Measurements from ENCODE around the gene SERPINE2. TPM values are rescaled to one million over a fixed set of nuclear protein-coding genes. Genes with fewer than 3 reads are reported as not detected.
"Not testable (repeated sequence)": the region's sequence is repeated elsewhere in the genome, so short reads cannot be mapped to it uniquely, and the experiment has no call there.

The SERPINE2 gene
- total RNA-seq, 1 donor from 2014 or later, result 69.1 TPM

GRCh38 chr2:224008702-224009261, 30.3 kb downstream of the SERPINE2 start:
- H3K36me3 Mint-ChIP-seq (ENCODE audit: unreplicated experiment), result peaks cover 3% of the 10 kb centered on the region
- peaks cover 12% of the 10 kb centered on the region for H3K4me1 Mint-ChIP-seq (ENCODE audit: unreplicated experiment)
- H3K27ac Mint-ChIP-seq (ENCODE audit: unreplicated experiment), result no peak overlapping the region
- no peak for DNase-seq (ENCODE audit: extremely low spot score, unreplicated experiment)
- H3K27me3 Mint-ChIP-seq (ENCODE audit: unreplicated experiment), result no peaks in the 10 kb centered on the region
- H3K9me3 Mint-ChIP-seq (ENCODE audit: unreplicated experiment), result no peaks in the 10 kb centered on the region
- TF ChIP-seq CTCF (IDR thresholded peaks at IDR 0.05), result no peak
- H3K4me3 Mint-ChIP-seq (ENCODE audit: unreplicated experiment), result no peak overlapping the region

GRCh38 chr2:224004105-224004695, 34.9 kb downstream of the SERPINE2 start:
- H3K9me3 Mint-ChIP-seq (ENCODE audit: unreplicated experiment), result no peaks in the 10 kb centered on the region
- peaks cover 9% of the 10 kb centered on the region for H3K36me3 Mint-ChIP-seq (ENCODE audit: unreplicated experiment)
- H3K4me3 Mint-ChIP-seq (ENCODE audit: unreplicated experiment), result no peak overlapping the region
- no peak for DNase-seq (ENCODE audit: extremely low spot score, unreplicated experiment)
- H3K4me1 Mint-ChIP-seq (ENCODE audit: unreplicated experiment), result no peaks in the 10 kb centered on the region
- no peak for TF ChIP-seq CTCF (IDR thresholded peaks at IDR 0.05)
- H3K27me3 Mint-ChIP-seq (ENCODE audit: unreplicated experiment), result no peaks in the 10 kb centered on the region
- no peak overlapping the region for H3K27ac Mint-ChIP-seq (ENCODE audit: unreplicated experiment)

GRCh38 chr2:224000662-224001061, 38.4 kb downstream of the SERPINE2 start:
- not testable (repeated sequence) for H3K4me3 Mint-ChIP-seq (ENCODE audit: unreplicated experiment); DNase-seq (ENCODE audit: extremely low spot score, unreplicated experiment); H3K9me3 Mint-ChIP-seq (ENCODE audit: unreplicated experiment); H3K4me1 Mint-ChIP-seq (ENCODE audit: unreplicated experiment); H3K27ac Mint-ChIP-seq (ENCODE audit: unreplicated experiment); H3K27me3 Mint-ChIP-seq (ENCODE audit: unreplicated experiment)
- peaks cover 14% of the 10 kb centered on the region for H3K36me3 Mint-ChIP-seq (ENCODE audit: unreplicated experiment)

- no peak for DNase-seq (ENCODE audit: extremely low spot score, unreplicated experiment)
- Mint-ChIP-seq H3K27me3 (ENCODE audit: unreplicated experiment) (no peaks in the 10 kb centered on the region), H3K4me3 (ENCODE audit: unreplicated experiment) (no peak overlapping the region), H3K9me3 (ENCODE audit: unreplicated experiment) (no peaks in the 10 kb centered on the region), H3K4me1 (ENCODE audit: unreplicated experiment) (peaks cover 3% of the 10 kb centered on the region), H3K27ac (ENCODE audit: unreplicated experiment) (no peak overlapping the region), H3K36me3 (ENCODE audit: unreplicated experiment) (peaks cover 18% of the 10 kb centered on the region)
- no peak for TF ChIP-seq CTCF (IDR thresholded peaks at IDR 0.05)
These were observed 39.2 kb downstream of the SERPINE2 start for GRCh38 chr2:223999862-224000261.

GRCh38 chr2:223998948-223999347, 40.1 kb downstream of the SERPINE2 start:
- Mint-ChIP-seq H3K27ac (ENCODE audit: unreplicated experiment) (no peak overlapping the region), H3K4me3 (ENCODE audit: unreplicated experiment) (no peak overlapping the region), H3K36me3 (ENCODE audit: unreplicated experiment) (peaks cover 18% of the 10 kb centered on the region), H3K27me3 (ENCODE audit: unreplicated experiment) (no peaks in the 10 kb centered on the region), H3K9me3 (ENCODE audit: unreplicated experiment) (no peaks in the 10 kb centered on the region), H3K4me1 (ENCODE audit: unreplicated experiment) (peaks cover 3% of the 10 kb centered on the region)
- no peak for DNase-seq (ENCODE audit: extremely low spot score, unreplicated experiment)
- TF ChIP-seq CTCF (IDR thresholded peaks at IDR 0.05), result no peak

Measured in osteocyte (in vitro differentiated cells).